ENCODE results near the gene PRKG1. TPM values are rescaled to one million over a fixed set of nuclear protein-coding genes. Genes with fewer than 3 reads are reported as not detected.

The PRKG1 gene
- total RNA-seq, 1 experiment from 2014 or later: 10.4 TPM

DNA sequence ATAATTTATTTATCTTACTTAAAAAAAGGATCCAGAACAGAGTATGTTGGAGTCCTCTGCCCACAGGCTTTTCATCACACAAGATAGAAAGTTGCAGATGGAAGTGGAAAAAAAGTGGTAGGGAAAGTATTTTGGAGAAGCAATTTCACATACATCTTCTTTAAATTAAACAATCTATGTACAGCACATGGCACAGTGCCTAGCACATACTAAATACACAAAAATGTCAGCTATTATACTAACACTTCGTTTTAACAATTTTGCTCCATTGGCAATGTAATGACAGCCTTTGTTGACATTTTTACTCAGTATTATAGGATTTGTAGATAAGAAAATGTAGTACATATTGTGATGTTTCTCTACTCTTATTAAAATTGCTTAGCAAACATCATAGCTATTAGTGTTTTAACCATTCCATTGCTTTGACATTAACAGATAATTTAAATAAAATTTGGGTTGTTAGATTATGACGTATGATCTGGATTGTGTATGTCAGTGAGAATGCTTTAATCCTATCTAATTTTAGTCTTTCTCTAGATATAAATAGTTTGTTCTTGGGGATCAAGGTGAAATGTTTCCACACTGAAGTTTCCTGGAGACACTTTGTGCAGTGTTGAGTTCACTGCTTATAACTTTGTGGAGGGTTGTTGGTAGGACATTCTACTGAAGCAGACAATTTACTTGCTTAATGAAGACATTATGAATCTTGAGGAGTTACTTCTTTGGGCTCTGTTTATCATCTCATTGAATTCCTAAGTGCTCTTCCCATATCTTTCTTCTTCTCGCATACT is 1037.0 kb downstream of the PRKG1 start:
- Mint-ChIP-seq H3K27me3 (ENCODE audit: low read depth) (no peaks in the 10 kb centered on the region), H3K9me3 (no peaks in the 10 kb centered on the region), H3K27ac (no peak overlapping the region), H3K4me3 (no peak overlapping the region), H3K4me1 (peaks cover 5 to 10% of the 10 kb centered on the region in 2 experiments), H3K36me3 (ENCODE audit: insufficient read depth in 1 of 3, low read depth in 3 of 3) (no peaks in the 10 kb centered on the region)
- H3K9ac ChIP-seq (ENCODE audit: extremely low read depth, insufficient read length, low read length): no peak overlapping the region
- no peak overlapping the region for H2BK5ac ChIP-seq (ENCODE audit: insufficient read length, low read length)
- no peak overlapping the region for H2BK12ac ChIP-seq (ENCODE audit: insufficient read length, low read depth, low read length)
- H4K8ac ChIP-seq (replicated peaks; ENCODE audit: insufficient read length, low read depth, low read length): no peak overlapping the region
- DNase-seq: no peak
- no peak overlapping the region for H4K5ac ChIP-seq (ENCODE audit: insufficient read length, low read depth, low read length)
- no peak overlapping the region for H3K4ac ChIP-seq (ENCODE audit: low read depth, low read length)
- no peaks in the 10 kb centered on the region for H4K20me1 ChIP-seq (ENCODE audit: control insufficient read depth, insufficient read depth, insufficient read length)
- H4K91ac ChIP-seq (ENCODE audit: insufficient read length, low read depth, low read length): no peak overlapping the region
- H3K23ac ChIP-seq (ENCODE audit: insufficient read length, low read depth, low read length): no peak overlapping the region
- no peak overlapping the region for H3K56ac ChIP-seq (ENCODE audit: insufficient read length, low read depth, low read length)
- WGBS (ENCODE audit: extremely low coverage, insufficient read length, low lambda C conversion rate): no CpG with 5 or more reads among the region's 3 CpGs
- no peaks in the 10 kb centered on the region for H3K79me1 ChIP-seq (ENCODE audit: insufficient read depth, low read depth, low read length, poor library complexity, severe bottlenecking)
- no peaks in the 10 kb centered on the region for H3K9me3 ChIP-seq (ENCODE audit: control insufficient read depth, low read depth, low read length)
- no peaks in the 10 kb centered on the region for H3K23me2 ChIP-seq (ENCODE audit: insufficient read length, low read depth, low read length, poor library complexity, severe bottlenecking)
- no peak overlapping the region for H3K14ac ChIP-seq (ENCODE audit: insufficient read depth, low read length)
- no peak overlapping the region for H2BK120ac ChIP-seq (ENCODE audit: low read depth, low read length, poor library complexity, severe bottlenecking)
- no peak overlapping the region for H3K27ac ChIP-seq (ENCODE audit: insufficient read length, low read depth, low read length)
- no peaks in the 10 kb centered on the region for H3K79me2 ChIP-seq (ENCODE audit: insufficient read depth, low read length)
- no peak overlapping the region for H2BK20ac ChIP-seq (ENCODE audit: low read depth, low read length, poor library complexity, severe bottlenecking)
- H2BK15ac ChIP-seq (ENCODE audit: low read depth, low read length): no peak overlapping the region
- H2AFZ ChIP-seq (ENCODE audit: low read length): no peak overlapping the region
- no peak overlapping the region for H2AK5ac ChIP-seq (ENCODE audit: insufficient read length, low read length)
- peaks cover 3% of the 10 kb centered on the region; the same call in 1 of the 2 replicates for H3K4me1 ChIP-seq (ENCODE audit: insufficient read depth, low read length)
- H3K18ac ChIP-seq (ENCODE audit: insufficient read length, low read depth, low read length): no peak overlapping the region
- H3K4me2 ChIP-seq (ENCODE audit: insufficient read depth, insufficient read length, low read length): no peak overlapping the region
- no peak overlapping the region for H3T11ph ChIP-seq (ENCODE audit: low read length)
- TF ChIP-seq, protein P1, sequence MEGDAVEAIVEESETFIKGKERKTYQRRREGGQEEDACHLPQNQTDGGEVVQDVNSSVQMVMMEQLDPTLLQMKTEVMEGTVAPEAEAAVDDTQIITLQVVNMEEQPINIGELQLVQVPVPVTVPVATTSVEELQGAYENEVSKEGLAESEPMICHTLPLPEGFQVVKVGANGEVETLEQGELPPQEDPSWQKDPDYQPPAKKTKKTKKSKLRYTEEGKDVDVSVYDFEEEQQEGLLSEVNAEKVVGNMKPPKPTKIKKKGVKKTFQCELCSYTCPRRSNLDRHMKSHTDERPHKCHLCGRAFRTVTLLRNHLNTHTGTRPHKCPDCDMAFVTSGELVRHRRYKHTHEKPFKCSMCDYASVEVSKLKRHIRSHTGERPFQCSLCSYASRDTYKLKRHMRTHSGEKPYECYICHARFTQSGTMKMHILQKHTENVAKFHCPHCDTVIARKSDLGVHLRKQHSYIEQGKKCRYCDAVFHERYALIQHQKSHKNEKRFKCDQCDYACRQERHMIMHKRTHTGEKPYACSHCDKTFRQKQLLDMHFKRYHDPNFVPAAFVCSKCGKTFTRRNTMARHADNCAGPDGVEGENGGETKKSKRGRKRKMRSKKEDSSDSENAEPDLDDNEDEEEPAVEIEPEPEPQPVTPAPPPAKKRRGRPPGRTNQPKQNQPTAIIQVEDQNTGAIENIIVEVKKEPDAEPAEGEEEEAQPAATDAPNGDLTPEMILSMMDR (conservative IDR thresholded peaks at IDR 0.05): no peak
- no peaks in the 10 kb centered on the region for H3K27me3 ChIP-seq (ENCODE audit: insufficient read depth, low read length)

Data from H9 (cell line).